Stomach (tissue), 9 donors: ENCODE data around the gene EPHA7. TPM values are rescaled to one million over a fixed set of nuclear protein-coding genes. Genes with fewer than 3 reads are reported as not detected.
A peak's percentile ranks its signal among the peaks of the same experiment; 100 is the strongest.

Source experiments
- DNase-seq, 2 donors: peaks; one replicate each; pipeline versions ENCODE4 v3.0.0 to v3.0.0-alpha.2; 2013 to 2019
- H3K27ac ChIP-seq, 5 donors: fragments of 200-600 bp in 4 of 5; sonication (generic) in 4 of 5; one replicate each; pipeline ENCODE4 v1.5.1; 2013 to 2019; ENCODE audit warnings: mild to moderate bottlenecking in 1 of 5, moderate library complexity in 1 of 5
- H3K27me3 ChIP-seq, 3 donors: fragments of 200-600 bp; sonication (generic); one replicate each; pipeline ENCODE4 v1.5.1; 2017 to 2019; ENCODE audit warnings: mixed run types in 1 of 3
- H3K36me3 ChIP-seq, 4 donors: fragments of 200-600 bp; sonication (generic); 1 replicate in 3 of 4; 2 replicates in 1 of 4; pipeline ENCODE4 v1.5.1; 2016 to 2019
- H3K4me1 ChIP-seq, 4 donors: fragments of 200-600 bp; sonication (generic); one replicate each; pipeline ENCODE4 v1.5.1; 2016 to 2019
- H3K4me3 ChIP-seq, 4 donors: fragments of 200-600 bp; sonication (generic) in 3 of 4; one replicate each; pipeline ENCODE4 v1.5.1; 2016 to 2019; ENCODE audit warnings: mild to moderate bottlenecking in 1 of 4
- H3K9me3 ChIP-seq, 4 donors: fragments of 200-600 bp; sonication (generic); one replicate each; pipeline ENCODE4 v1.5.1; 2016 to 2019
- CTCF ChIP-seq, 7 experiments: fragments of 450-650 bp in 4 of 7; fragments of 200-600 bp in 3 of 7; sonication (generic) in 3 of 7; IDR thresholded peaks; one replicate each; pipeline ENCODE4 v1.5.1; 2016 to 2019; ENCODE audit warnings: antibody characterized with exemption in 7 of 7, control low read depth in 2 of 7, mild to moderate bottlenecking in 1 of 7
- EP300 ChIP-seq: sonication (generic); formaldehyde crosslinking; IDR thresholded peaks from one replicate; pipeline ENCODE4 v1.6.1; 2017; ENCODE audit warnings: antibody characterized with exemption
- POLR2A ChIP-seq, 4 donors: fragments of 450-650 bp; IDR thresholded peaks; one replicate each; pipeline ENCODE4 v1.6.1; 2016; ENCODE audit warnings: antibody characterized with exemption in 4 of 4, control low read depth in 2 of 4, mild to moderate bottlenecking in 1 of 4, moderate library complexity in 1 of 4
- POLR2AphosphoS5 ChIP-seq, 3 donors: sonication (generic); formaldehyde crosslinking; IDR thresholded peaks; one replicate each; pipeline ENCODE4 v1.6.1; 2016; ENCODE audit warnings: antibody characterized with exemption in 3 of 3
- WGBS, 5 donors: extraction: QIAGEN DNeasy Blood & Tissue Kit in 3 of 5; methylation state at CpG; one replicate each; pipeline versions ENCODE4 v1.1.5 to v1.1.7; 2013 to 2018; 5-methylcytosine and 5-hydroxymethylcytosine counted together
- intact Hi-C: fragments of 100-400 bp; cut with DNase I; formaldehyde crosslinking; loops from one replicate; pipeline ENCODE4 v1.15.1; 2023; ENCODE audit warnings: low total_unique reads
- polyA plus RNA-seq, 3 donors: library from polyadenylated mRNA; stranded (reverse); fragments of 200-250 nt; gene quantifications; one replicate each; pipeline ENCODE4 v1.2.3, GENCODE V29; 2013
- total RNA-seq, 5 donors: library from RNA; depleted of rRNA; stranded (reverse); fragments of >200 nt; gene quantifications; one replicate each; pipeline versions ENCODE4 v1.1.0 to v1.2.3, GENCODE V29; 2014 to 2016
- donor health status: healthy with polysubstance abuse.
- donor health status: Bipolar disorder and iron deficiency.
- donor health status: healthy.

The EPHA7 gene
- total and polyA plus RNA-seq, 8 donors = 0.55 to 118 (median 7.6) TPM

- H3K4me3 ChIP-seq = no peak overlapping the region
- 62 to 80% (median 71%) methylated on average over 4 of the region's 4 CpGs for WGBS, 5 donors
- TF ChIP-seq CTCF (IDR thresholded peaks at IDR 0.05) (no peak), EP300 (no peak), POLR2AphosphoS5 (IDR thresholded peaks at IDR 0.05) (no peak)
- no peaks in the 10 kb centered on the region for H3K9me3 ChIP-seq
- no peaks in the 10 kb centered on the region for H3K4me1 ChIP-seq
- H3K36me3 ChIP-seq = no peaks in the 10 kb centered on the region
- intact Hi-C loops = no loop called here
- H3K27me3 ChIP-seq = no peaks in the 10 kb centered on the region
- no peak overlapping the region for H3K27ac ChIP-seq
- peak in 1 of 2 donors; percentile 6 for DNase-seq
Measured at GRCh38 chr6:93272211-93272610, 147.1 kb downstream of the EPHA7 start.

- DNase-seq = peak in 1 of 2 donors; percentile 6
- no peaks in the 10 kb centered on the region for H3K27me3 ChIP-seq
- TF ChIP-seq EP300 = no peak
- no peak for TF ChIP-seq POLR2AphosphoS5 (IDR thresholded peaks at IDR 0.05)
- TF ChIP-seq CTCF (IDR thresholded peaks at IDR 0.05) = no peak
- no peak for TF ChIP-seq POLR2A (IDR thresholded peaks at IDR 0.05)
- H3K4me3 ChIP-seq = no peak overlapping the region
- H3K4me1 ChIP-seq = no peaks in the 10 kb centered on the region
- no peaks in the 10 kb centered on the region for H3K36me3 ChIP-seq
- WGBS, 5 donors = 47 to 66% (median 56%) methylated on average over 3 of the region's 3 CpGs
- no peaks in the 10 kb centered on the region for H3K9me3 ChIP-seq
- intact Hi-C loops = no loop called here
- no peak overlapping the region for H3K27ac ChIP-seq
Measured at GRCh38 chr6:93266116-93266817, 153.1 kb downstream of the EPHA7 start.

GRCh38 chr6:93260881-93261280 lies 158.5 kb downstream of the EPHA7 start:
- no peaks in the 10 kb centered on the region for H3K27me3 ChIP-seq
- 29 to 38% (median 31%) methylated on average over 2 of the region's 2 CpGs for whole genome bisulfite sequencing, 5 donors
- H3K27ac ChIP-seq = no peak overlapping the region
- peaks cover 0 to under 1% (median 0%) of the 10 kb centered on the region in 4 donors for H3K36me3 ChIP-seq
- intact Hi-C loops = no loop called here
- DNase-seq = no peak
- no peaks in the 10 kb centered on the region for H3K4me1 ChIP-seq
- H3K4me3 ChIP-seq = no peak overlapping the region
- H3K9me3 ChIP-seq = no peaks in the 10 kb centered on the region
- TF ChIP-seq POLR2A (IDR thresholded peaks at IDR 0.05) (no peak), EP300 (no peak), CTCF (IDR thresholded peaks at IDR 0.05) (no peak), POLR2AphosphoS5 (IDR thresholded peaks at IDR 0.05) (no peak)

GRCh38 chr6:93259332-93259731 lies 160.0 kb downstream of the EPHA7 start:
- intact Hi-C loops = no loop called here
- peaks cover 0 to 4% (median 0%) of the 10 kb centered on the region in 4 donors for H3K36me3 ChIP-seq
- 77 to 93% (median 92%) methylated on average over 3 of the region's 3 CpGs for WGBS, 5 donors
- H3K27me3 ChIP-seq = no peaks in the 10 kb centered on the region
- no peak overlapping the region for H3K27ac ChIP-seq
- no peaks in the 10 kb centered on the region for H3K9me3 ChIP-seq
- no peak for DNase-seq
- TF ChIP-seq CTCF (IDR thresholded peaks at IDR 0.05) = no peak
- no peak for TF ChIP-seq POLR2A (IDR thresholded peaks at IDR 0.05)
- TF ChIP-seq POLR2AphosphoS5 (IDR thresholded peaks at IDR 0.05) = no peak
- TF ChIP-seq EP300 = no peak
- no peak overlapping the region for H3K4me3 ChIP-seq
- H3K4me1 ChIP-seq = no peaks in the 10 kb centered on the region
